HG03521 (cell line): ENCODE measurements around the gene TAB2.

Experiments used
- ATAC-seq: cut with Tn5 transposase; IDR thresholded peaks from one replicate; pipeline ENCODE4 v1.9.1; 2021; ENCODE audit warnings: mild to moderate bottlenecking, moderate library complexity; ENCODE audit not compliant: unreplicated experiment

Gene TAB2

GRCh38 chr6:149366267-149366921 lies 48.9 kb downstream of the TAB2 start:
- no peak for ATAC-seq

GRCh38 chr6:149368065-149368464 lies 50.6 kb downstream of the TAB2 start:
- no peak for ATAC-seq

GRCh38 chr6:149371154-149371553 lies 53.6 kb downstream of the TAB2 start:
- ATAC-seq = no peak

- no peak for ATAC-seq
Measured at GRCh38 chr6:149372062-149372461, 54.5 kb downstream of the TAB2 start.

- no peak for ATAC-seq
Measured at GRCh38 chr6:149373511-149373910, 56.0 kb downstream of the TAB2 start.

- no peak for ATAC-seq
Measured at GRCh38 chr6:149379977-149380376, 62.5 kb downstream of the TAB2 start.

- ATAC-seq = no peak
Measured at GRCh38 chr6:149380523-149380922, 63.0 kb downstream of the TAB2 start.

- no peak for ATAC-seq
Measured at GRCh38 chr6:149383371-149383770, 65.9 kb downstream of the TAB2 start.

- no peak for ATAC-seq
Measured at GRCh38 chr6:149384464-149384863, 67.0 kb downstream of the TAB2 start.

- ATAC-seq = no peak
Measured at GRCh38 chr6:149385998-149386646, 68.6 kb downstream of the TAB2 start.

- no peak for ATAC-seq
Measured at GRCh38 chr6:149387779-149388512, 70.4 kb downstream of the TAB2 start.

GRCh38 chr6:149389509-149390297 lies 72.2 kb downstream of the TAB2 start:
- ATAC-seq = no peak

- no peak for ATAC-seq
Measured at GRCh38 chr6:149392093-149392492, 74.6 kb downstream of the TAB2 start.

- no peak for ATAC-seq
Measured at GRCh38 chr6:149392535-149392934, 75.0 kb downstream of the TAB2 start.

GRCh38 chr6:149393002-149393679 lies 75.6 kb downstream of the TAB2 start:
- ATAC-seq = no peak

GRCh38 chr6:149395185-149395584 lies 77.7 kb downstream of the TAB2 start:
- no peak for ATAC-seq

GRCh38 chr6:149397384-149397783 lies 79.9 kb downstream of the TAB2 start:
- ATAC-seq = no peak

- no peak for ATAC-seq
Measured at GRCh38 chr6:149400050-149400449, 82.5 kb downstream of the TAB2 start, which contains the start of gene SUMO4. SUMO4 (plus strand) TSS chr6:149400262; CDS start chr6:149400392, 130 bp downstream.

GRCh38 chr6:149403534-149403933 lies 86.0 kb downstream of the TAB2 start:
- no peak for ATAC-seq
